HL-60/S4 (cell line): Measurements from ENCODE around the gene KIAA1328.

Experiments used
- in situ Hi-C: fragments of 300-500 bp; cut with MboI; formaldehyde crosslinking; loops from 2 replicates; pipeline ENCODE4 v1.14.3; 2022; ENCODE audit warnings: low sequenced_read_pairs

Gene KIAA1328

DNA sequence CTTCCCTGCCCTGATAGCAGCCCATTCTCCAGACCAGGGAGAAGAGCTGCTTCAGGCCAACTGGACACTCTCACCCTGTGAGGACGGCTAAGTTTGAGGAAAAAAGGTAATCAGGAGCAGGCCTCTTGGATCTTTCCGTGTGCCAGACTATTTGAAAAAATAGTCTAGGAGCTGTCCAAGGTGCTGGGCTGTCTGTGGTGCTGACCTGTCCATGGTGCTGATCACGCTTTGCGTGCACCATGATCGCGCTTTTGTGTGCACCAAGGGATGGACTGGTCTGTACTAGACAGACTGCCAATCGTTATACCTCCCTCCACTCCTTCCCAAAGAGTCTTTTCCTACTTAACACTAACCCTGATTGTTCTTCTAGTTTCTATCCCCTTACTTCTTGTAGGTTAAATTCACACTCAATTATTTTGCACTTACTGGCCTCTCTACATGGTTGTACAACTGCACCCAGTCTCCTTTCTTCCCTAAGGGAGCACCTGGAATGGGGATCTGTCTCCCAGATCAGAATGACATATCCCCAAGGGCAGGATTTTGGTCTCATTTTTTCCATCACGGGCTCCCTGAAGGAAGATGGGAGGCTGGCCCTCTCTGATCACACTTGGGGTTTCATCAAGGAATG, 441.2 kb downstream of the KIAA1328 start:
- in situ Hi-C loops = no loop called here

DNA sequence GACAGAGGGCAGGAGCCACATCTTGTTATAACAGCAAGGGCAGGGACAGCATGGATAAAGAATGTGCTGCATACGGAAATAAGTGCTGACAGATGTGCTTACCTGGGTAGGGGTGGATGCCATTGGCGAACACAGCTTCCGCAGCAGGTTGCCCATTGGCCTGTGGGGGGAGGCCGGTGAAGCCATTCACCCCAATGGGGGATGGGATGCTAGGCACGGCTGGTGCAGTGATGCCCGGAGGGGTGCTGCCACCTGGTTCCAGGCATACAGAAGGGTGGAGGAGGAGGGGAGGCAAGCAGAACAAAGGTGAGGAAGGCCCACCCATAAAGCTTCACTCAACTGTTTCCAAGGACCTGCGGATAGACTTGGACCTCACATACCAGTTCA, 441.7 kb downstream of the KIAA1328 start:
- in situ Hi-C loops = no loop called here

DNA sequence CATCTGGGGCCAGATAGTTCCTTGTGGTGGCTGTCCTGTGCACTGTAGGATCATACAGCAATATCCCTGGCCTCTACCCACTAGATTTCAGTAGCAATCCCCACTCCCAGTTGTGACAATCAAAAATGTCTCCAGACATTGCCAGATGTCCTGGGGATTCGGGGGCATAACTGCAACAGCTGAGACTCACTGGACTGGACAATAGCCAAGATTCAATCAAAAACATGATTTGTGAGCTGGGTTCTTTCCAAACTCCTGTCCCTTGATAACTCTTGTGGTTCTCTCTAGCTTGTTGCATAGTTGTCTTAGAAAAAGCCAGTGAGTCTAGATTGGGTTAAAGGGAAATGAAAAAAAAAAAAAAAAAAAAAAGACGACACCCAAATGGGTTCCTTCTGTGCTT, 443.3 kb downstream of the KIAA1328 start:
- in situ Hi-C loops = no loop called here

DNA sequence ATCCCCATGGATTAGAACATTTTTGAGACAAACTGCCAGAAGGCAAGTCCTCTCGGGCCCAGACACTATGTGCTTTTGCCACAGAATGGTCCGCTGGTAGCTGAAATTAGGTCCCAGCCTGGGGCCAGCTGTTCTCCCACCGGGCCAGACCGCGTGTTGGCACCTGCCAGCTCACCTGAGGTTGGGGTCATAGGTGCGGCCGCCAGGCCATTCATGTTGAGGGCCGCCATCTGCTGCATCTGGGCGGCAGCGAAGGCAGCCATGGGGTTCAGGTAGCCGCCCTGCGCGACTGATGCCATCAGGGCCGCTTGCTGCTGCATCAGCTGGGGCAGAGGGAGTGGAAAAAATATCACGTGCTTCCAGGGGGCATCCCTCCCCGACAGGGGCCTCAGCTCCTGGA, 443.9 kb downstream of the KIAA1328 start:
- in situ Hi-C loops = no loop called here

DNA sequence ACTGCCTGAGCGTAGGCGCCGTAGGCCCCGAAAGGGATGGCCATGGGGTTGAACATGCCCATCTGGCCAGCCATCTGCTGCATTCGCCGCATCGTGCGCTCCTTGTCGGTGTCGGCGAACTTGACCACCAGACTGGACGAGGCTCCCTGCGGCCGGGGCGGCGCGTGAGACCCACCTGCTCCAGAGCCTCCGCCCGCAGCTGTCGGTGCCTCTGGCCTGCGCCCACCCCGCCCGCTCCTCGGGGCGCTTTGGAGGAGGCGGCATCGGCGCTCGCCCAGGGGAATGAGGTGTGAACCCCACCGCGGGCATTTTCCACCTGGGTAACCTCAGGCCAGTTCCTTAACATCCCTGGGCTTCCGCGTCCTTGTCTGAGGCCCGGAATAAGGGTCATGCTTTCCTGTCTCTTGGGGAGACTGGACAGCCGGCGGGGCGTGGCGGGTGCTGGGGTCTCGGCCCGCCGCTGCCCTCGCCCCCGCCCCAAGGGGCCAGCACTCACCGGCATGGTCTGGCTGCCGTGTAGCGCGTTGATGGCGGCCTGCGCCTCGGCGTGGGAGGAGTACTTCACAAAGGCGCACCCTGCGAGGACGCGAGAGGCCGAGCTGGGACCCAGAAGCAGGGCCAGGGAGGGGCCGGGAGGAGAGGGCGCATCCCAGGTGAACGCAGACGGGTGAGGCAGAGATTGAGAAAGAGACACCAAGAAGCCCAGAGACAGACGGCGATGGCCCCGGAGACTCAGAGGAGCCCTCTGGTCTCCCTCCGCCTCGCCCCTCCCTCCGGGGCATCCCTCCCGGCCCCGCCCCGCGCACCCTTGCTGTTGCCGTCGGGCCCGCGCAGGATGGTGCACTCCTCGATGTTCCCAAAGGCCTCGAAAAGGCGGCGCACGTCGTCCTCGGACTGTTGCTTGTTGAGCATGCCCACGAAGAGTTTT, 445.6 kb downstream of the KIAA1328 start:
- in situ Hi-C loops = no loop called here

DNA sequence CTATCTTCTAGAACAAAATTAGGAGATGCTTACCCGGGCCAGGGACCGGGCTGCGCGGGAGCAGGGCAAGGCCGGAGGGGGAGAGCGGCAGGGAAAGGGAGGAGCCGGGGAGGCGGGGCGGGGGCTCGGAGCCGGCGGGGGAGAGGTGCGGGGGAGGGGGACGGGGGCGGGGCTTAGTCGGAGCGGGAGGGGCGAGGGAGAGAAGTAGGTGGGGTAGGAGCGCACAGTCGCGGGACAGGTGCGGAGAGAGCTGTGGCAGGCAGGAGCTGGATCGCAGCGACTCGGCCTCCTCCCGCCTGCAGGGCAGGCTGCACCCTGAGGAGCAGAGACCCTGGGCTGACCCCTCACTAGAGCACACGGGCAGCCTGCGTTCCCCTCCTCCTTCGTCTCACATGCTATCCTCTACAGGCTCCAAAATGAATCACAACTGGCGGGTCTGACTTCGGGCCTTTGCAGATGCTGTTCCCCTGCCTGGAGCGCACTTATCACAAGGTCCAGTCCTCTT, 446.4 kb downstream of the KIAA1328 start:
- in situ Hi-C loops = no loop called here

DNA sequence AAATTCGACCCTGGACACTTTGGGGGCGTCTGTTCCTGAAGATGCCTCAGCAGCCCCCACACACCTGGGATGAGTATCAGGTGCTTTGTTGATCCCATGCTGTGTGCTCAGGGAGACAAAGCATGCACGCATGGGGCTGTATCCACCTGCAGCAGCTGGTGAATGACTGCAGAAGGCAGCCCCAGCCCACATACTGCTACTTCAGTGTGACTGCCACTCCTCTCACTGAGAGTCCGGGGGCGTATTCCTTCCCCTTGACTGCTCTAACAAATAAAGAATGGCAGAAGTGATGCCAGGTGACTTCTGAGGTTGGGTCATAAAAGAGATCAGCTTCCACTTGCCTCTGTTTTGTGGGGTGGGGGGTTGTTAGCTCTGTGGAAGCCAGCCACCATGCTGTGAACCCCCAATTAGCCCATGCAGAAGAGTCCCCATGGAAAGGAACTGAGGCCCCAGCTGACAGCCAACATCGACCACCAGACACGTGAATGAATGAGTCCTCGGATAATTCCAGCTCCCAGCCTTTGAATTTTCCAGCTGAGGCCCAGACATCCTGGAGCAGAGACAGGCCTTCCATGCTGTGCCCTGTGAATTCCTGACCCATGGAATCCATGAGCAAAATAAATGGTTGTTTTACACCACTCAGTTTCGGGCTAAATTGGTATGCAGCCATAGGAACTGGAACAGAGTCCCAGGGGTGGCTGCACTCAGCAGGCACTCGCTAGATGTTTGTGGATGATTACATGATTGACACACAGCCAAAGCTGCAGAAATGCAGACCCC, 447.4 kb downstream of the KIAA1328 start:
- in situ Hi-C loops = no loop called here

DNA sequence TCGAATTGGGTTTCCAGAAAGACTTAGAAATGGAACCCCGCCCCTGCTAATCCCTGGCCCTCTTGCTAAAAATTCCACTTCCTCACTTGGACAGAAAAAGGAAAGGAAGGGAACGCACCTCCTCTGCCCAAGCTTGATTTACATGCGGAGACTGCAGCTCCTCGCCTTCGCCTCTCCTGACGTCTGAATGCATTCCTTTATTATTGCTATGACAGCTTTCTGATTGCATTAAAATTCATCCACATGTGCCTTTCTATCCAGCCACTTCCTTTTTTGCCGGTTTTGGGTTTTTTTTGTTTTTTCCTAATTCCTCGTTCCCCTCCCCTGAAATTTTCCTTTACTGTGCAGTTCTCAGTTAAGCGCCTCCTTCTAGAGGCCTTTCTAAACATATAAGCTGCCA, 448.9 kb downstream of the KIAA1328 start:
- in situ Hi-C loops = no loop called here
